ENCODE data around the gene PDE3A. TPM values are rescaled to one million over a fixed set of nuclear protein-coding genes. Genes with fewer than 3 reads are reported as not detected.

Gene PDE3A
- total RNA-seq, 4 donors from 2014 or later, result 9.0 to 21.8 (median 10.9) TPM

GRCh38 chr12:20525064-20525610 is 156.8 kb downstream of the PDE3A start:
- TF ChIP-seq CTCF (IDR thresholded peaks at IDR 0.05; ENCODE audit: low read depth), result no peak

GRCh38 chr12:20527417-20528163 is 159.3 kb downstream of the PDE3A start:
- no peak for TF ChIP-seq CTCF (IDR thresholded peaks at IDR 0.05; ENCODE audit: low read depth)

- TF ChIP-seq CTCF (IDR thresholded peaks at IDR 0.05; ENCODE audit: low read depth), result no peak
Observed at GRCh38 chr12:20528208-20528607, 159.9 kb downstream of the PDE3A start.

- TF ChIP-seq CTCF (IDR thresholded peaks at IDR 0.05; ENCODE audit: low read depth), result no peak
Observed at GRCh38 chr12:20546267-20546666, 177.9 kb downstream of the PDE3A start.

GRCh38 chr12:20547816-20548575 is 179.7 kb downstream of the PDE3A start:
- no peak for TF ChIP-seq CTCF (IDR thresholded peaks at IDR 0.05; ENCODE audit: low read depth)

GRCh38 chr12:20548611-20549010 is 180.3 kb downstream of the PDE3A start:
- no peak for TF ChIP-seq CTCF (IDR thresholded peaks at IDR 0.05; ENCODE audit: low read depth)

GRCh38 chr12:20549108-20549719 is 180.9 kb downstream of the PDE3A start:
- no peak for TF ChIP-seq CTCF (IDR thresholded peaks at IDR 0.05; ENCODE audit: low read depth)

Measured in subcutaneous adipose tissue (tissue), 4 donors.